Mesodermal cell (in vitro differentiated cells): ENCODE measurements around the gene SALL2. TPM values are rescaled to one million over a fixed set of nuclear protein-coding genes. Genes with fewer than 3 reads are reported as not detected.
"Not testable (repeated sequence)": the region's sequence is repeated elsewhere in the genome, so short reads cannot be mapped to it uniquely, and the experiment has no call there.

Experiments
- H3K27ac ChIP-seq: 2 replicates; pipeline ENCODE4 v1.7.0; 2013; ENCODE audit warnings: mild to moderate bottlenecking, low read depth, low read length, moderate library complexity; ENCODE audit not compliant: severe bottlenecking
- H3K36me3 ChIP-seq: 2 replicates; pipeline ENCODE4 v1.7.1; 2013; ENCODE audit warnings: mild to moderate bottlenecking, low read length, moderate library complexity; ENCODE audit not compliant: control insufficient read depth, insufficient read depth
- H3K4me1 ChIP-seq: one replicate; pipeline ENCODE4 v1.7.1; 2013; ENCODE audit warnings: mild to moderate bottlenecking, low read length; ENCODE audit not compliant: insufficient read depth, control insufficient read depth, poor library complexity, severe bottlenecking
- H3K4me3 ChIP-seq: 2 replicates; pipeline ENCODE4 v1.7.0; 2013; ENCODE audit warnings: low read length, control low read depth, mild to moderate bottlenecking; ENCODE audit not compliant: insufficient read depth, poor library complexity, severe bottlenecking; ENCODE audit errors: extremely low read depth
- H3K9me3 ChIP-seq: 2 replicates; pipeline ENCODE4 v1.7.1; 2013; ENCODE audit warnings: mild to moderate bottlenecking, low read length, moderate library complexity; ENCODE audit not compliant: control insufficient read depth
- WGBS, 2 experiments: methylation state at CpG; one replicate each; pipeline ENCODE4 v1.1.5; 2013; ENCODE audit warnings: missing lambda C conversion rate in 2 of 2; ENCODE audit not compliant: insufficient coverage in 2 of 2; 5-methylcytosine and 5-hydroxymethylcytosine counted together
- polyA plus RNA-seq, 2 experiments: library from polyadenylated mRNA; stranded (reverse); fragments of 50-300 nt; gene quantifications; one replicate each; pipeline ENCODE4 v1.2.3, GENCODE V29; 2013

The SALL2 gene
- 57.8 TPM for polyA plus RNA-seq (2013, experiment 1 of 2)
- polyA plus RNA-seq (2013, experiment 2 of 2), result 52.8 TPM

DNA sequence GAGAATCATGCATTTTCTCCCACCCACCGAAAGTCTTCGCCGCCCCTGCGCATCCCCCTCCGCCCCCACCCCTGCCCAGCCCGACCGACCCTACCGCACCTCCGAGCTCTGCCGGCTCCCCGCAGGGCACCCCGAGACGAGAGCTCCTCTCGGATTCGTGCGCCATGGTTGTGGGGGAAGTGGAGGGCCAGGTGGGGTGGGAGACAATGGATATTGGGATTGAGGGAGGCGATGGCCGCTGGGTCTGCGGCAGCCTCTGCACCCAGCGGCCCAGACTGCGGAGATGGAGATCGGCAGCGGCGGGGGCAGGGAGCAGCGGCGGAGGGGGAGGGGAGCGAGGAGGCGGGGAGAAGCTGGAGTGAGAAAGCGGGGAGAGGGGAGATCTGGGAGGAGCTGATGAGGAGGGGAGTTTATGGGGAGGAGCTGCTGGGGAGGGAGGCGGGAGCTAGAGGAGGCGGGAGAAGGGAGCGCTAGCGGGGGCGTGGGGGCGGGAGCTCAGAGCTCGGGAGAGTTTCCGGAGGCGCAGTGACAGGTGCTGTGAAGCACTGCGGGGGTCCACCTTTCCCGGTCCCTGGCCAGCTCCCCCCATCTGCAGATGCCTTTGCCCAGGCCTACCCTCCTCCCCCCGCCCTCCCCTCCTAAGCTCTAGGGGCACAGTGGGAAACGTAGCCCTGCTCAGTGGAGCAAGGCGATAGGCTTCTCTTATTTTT is at the start of gene SALL2:
Gene SALL2, minus strand, starts transcription at position 385 of the 710 bp plus-strand sequence. Its CDS starts 219 bp downstream, at position 166.
- H3K36me3 ChIP-seq, result peaks cover 32% of the 10 kb centered on the region
- WGBS, 2 experiments, result 0 to 2% methylated on average over 18 to 22 of the region's 43 CpGs
- peak within 1 kb of the TSS; percentile 71 for H3K4me3 ChIP-seq
- peaks cover 16% of the 10 kb centered on the region for H3K4me1 ChIP-seq
- H3K27ac ChIP-seq, result peak within 1 kb of the TSS; percentile 77
- H3K9me3 ChIP-seq, result no peaks in the 10 kb centered on the region

DNA sequence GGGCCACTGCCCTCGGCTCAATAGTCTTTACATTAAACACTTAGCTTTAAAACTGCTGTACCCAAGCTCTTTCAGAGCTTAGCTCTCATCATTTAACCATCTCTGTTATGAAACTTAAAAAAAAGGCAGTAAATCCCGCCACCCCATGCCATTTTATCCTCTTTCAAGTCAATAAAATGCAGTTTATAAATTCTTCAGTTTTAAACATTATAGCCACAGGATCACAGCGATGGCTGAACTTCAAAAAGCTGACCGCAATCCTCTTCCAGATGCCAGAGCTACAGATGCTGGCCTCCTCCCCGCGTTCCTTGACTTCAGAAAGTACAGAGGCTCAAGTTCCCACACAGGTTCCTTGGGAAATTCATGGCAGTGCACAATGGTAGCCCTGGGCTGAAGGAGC is 49.5 kb upstream of the SALL2 start:
- no peaks in the 10 kb centered on the region for H3K4me1 ChIP-seq
- no peak overlapping the region for H3K4me3 ChIP-seq
- no peaks in the 10 kb centered on the region for H3K9me3 ChIP-seq
- no peak overlapping the region for H3K27ac ChIP-seq
- WGBS, 2 experiments, result 89 to 92% methylated on average over 6 of the region's 6 CpGs
- no peaks in the 10 kb centered on the region for H3K36me3 ChIP-seq

DNA sequence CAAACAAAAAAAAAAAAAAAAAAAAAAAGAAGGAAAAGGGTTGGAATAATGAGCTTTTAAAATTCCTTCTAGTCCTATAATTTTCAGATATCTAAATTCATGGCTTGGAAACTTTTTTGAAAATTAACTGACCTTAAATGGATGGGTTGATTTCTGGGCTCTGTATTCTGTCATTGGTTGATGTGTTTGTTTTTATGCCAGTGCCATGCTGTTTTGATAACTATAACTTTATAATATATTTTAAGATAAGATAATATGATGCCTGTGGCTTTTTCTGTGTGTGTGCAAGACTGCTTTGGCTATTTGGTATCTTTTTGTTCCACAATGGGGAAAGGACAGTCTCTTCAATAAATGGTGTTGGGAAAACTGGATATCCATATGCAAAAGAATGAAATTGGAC is 46.5 kb upstream of the SALL2 start:
- H3K4me3 ChIP-seq, result no peak overlapping the region
- H3K9me3 ChIP-seq, result no peaks in the 10 kb centered on the region
- no peaks in the 10 kb centered on the region for H3K4me1 ChIP-seq
- no peak overlapping the region for H3K27ac ChIP-seq
- no peaks in the 10 kb centered on the region for H3K36me3 ChIP-seq

DNA sequence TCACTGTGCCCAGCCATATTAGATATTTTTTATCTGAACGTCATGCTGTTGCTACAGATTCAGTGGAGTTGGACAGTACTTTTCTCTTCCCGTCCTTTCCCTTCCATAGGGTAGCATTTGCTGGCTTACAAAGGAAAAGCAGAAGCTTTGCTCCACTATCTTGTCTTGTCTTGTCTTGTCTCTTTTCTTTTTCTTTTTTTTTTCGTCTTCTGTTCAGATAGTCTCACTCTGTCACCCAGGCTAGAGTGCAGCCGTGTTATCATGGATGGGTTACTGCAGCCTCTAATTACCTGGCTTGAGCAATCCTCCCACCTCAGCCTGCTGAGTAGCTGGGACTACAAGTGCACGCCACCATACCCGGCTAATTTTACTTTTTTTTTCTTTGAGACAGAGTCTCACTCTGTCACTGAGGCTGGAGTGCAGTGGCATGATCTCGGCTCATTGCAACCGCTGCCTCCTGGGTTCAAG is 32.6 kb upstream of the SALL2 start:
- Histone ChIP-seq H3K27ac (no peak overlapping the region), H3K9me3 (no peaks in the 10 kb centered on the region), H3K4me3 (no peak overlapping the region), H3K4me1 (no peaks in the 10 kb centered on the region), H3K36me3 (no peaks in the 10 kb centered on the region)
- WGBS, 2 experiments, result 92 to 96% methylated on average over 8 of the region's 8 CpGs

DNA sequence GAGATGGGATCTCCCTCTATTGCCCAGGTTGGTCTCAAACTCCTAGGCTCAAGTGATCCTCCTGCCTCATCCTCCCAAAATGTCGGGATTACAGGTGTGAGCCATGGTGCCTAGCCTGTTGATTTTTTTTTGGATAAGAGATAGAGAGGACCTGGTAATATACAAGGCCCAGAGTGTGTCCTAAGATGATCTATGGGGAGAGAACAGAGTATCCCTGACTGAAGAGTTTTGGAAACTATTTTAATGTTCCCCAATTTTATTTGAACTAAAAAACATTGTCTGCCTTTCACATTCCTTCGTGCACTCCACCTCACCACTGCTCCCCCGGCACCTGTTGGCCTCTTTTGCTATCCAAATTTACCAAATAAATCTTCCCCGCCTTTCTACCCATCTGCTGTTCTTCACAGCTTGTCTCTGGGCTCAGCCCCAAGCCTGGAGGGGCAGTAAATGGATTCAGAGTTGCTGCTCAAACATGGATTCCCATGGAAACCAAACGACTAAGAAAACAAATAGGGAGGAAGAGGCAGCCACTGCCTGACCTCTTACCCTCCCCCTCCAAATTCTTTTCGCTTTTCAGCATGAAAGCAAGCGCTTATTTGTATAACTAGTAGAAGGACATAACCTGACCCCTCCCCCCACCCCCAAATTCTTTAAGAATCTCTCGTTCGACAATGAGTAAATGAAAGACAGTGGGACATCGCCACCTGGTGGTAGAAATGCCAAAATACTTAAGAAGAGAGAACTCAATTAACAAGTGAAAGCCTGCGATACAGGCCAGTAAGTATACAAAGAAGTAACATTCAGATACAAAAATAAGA is 31.1 kb upstream of the SALL2 start:
- Histone ChIP-seq H3K36me3 (no peaks in the 10 kb centered on the region), H3K4me3 (peak overlapping the region; percentile 25)
- WGBS, 2 experiments, result 0 to 2% methylated on average over 1 to 3 of the region's 11 CpGs

DNA sequence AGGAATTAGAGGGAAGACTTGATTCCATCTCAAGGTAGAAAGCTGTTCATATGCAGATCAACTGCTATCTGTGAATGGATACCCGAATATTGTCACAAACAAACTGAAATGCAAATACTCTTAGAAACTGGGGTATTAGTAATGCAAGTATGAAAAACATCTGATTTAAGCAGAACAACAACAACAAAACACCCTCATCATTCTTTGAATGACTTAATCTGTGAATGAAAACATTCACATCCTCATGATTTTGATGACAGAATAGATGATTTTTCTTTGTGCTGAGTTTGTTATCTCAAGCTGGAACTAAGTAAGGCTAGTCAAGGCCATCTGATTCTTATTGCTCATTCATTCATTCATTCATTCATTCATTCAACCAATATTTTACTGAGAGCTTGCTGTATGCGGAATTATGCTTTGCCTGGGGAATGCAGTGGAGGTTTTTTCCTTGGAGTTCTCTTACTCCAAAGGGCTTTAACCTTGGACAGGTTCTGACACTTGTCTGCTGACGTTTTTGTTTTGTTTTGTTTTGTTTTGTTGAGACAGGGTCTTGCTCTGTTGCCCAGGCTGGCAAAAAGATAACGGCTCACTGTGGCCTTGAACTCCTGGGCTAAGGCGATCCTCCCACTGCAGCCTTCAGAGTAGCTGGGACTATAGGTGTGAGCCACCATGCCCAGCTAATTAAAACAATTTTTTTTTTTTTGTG is 30.4 kb upstream of the SALL2 start:
- peak overlapping the region; percentile 92 for H3K27ac ChIP-seq
- H3K4me1 ChIP-seq, result no peaks in the 10 kb centered on the region
- no peak overlapping the region for H3K4me3 ChIP-seq
- 65 to 67% methylated on average over 2 to 3 of the region's 5 CpGs for WGBS, 2 experiments
- H3K36me3 ChIP-seq, result no peaks in the 10 kb centered on the region
- H3K9me3 ChIP-seq, result no peaks in the 10 kb centered on the region

More for the DNA sequence above, 31.1 kb upstream of the SALL2 start:
- Histone ChIP-seq H3K27ac (peak overlapping the region; percentile 92), H3K4me1 (no peaks in the 10 kb centered on the region), H3K9me3 (no peaks in the 10 kb centered on the region)

DNA sequence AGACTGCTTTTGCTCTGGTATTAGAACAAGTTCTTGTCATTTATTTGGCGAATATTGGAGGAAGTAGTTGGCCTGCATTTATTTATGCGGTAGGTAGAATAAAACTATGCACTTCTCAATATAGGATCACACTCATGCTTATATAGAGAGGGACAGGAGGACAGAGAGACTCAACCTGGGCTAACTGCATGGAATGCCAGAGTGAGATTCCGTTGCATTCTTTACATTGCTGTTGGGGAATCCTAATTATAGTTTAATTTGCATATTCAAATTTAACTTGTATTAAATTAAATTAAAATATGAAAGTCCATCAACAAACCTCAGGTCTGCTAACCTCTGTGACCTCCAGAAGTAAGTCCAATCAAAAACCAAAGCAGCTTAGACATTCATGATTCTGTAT is 27.1 kb upstream of the SALL2 start:
- WGBS, 2 experiments, result no CpG with 5 or more reads among the region's 3 CpGs
- H3K27ac ChIP-seq, result no peak overlapping the region
- H3K4me3 ChIP-seq, result no peak overlapping the region
- H3K9me3 ChIP-seq, result no peaks in the 10 kb centered on the region
- no peaks in the 10 kb centered on the region for H3K36me3 ChIP-seq
- H3K4me1 ChIP-seq, result no peaks in the 10 kb centered on the region

DNA sequence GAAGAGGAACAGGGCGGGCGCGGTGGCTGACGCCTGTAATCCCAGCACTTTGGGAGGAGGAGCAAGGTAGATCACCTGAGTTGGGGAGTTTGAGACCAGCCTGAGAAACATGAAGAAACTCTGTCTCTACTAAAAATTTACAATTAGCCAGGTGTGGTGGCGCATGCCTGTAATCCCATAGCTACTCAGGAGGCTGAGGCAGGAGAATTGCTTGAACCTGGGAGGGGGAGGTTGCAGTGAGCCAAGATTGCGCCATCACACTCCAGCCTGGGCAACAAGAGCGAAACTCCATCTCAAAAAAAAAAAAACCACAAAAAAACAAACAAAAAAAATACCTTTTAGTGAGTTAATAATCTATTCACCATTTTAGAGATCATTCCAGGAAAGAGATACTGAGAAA is 18.4 kb upstream of the SALL2 start:
- not testable (repeated sequence) for H3K4me1 ChIP-seq, H3K27ac ChIP-seq, H3K9me3 ChIP-seq, H3K4me3 ChIP-seq, H3K36me3 ChIP-seq
- WGBS, 2 experiments, result 89 to 100% methylated on average over 3 to 4 of the region's 7 CpGs

DNA sequence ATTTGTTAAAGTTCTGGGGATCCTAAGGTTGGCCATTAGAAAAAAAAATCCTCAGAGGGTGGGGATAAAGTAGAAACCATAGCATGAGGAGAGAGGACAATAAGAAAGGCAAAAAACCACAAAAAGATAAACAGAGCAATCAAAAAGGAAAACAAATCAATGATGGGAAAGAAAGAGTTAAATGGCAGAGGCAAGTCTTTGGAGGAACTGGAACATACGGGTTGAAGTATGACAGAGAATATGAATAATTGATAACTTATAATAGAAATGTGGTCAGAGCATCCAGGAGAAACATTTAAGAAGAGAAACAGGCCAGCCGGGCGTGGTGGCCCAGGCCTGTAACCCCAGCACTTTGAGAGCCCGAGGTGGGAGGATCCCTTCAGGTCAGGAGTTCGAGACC is 17.8 kb upstream of the SALL2 start:
- no peaks in the 10 kb centered on the region for H3K9me3 ChIP-seq
- no peak overlapping the region for H3K4me3 ChIP-seq
- no peaks in the 10 kb centered on the region for H3K36me3 ChIP-seq
- H3K4me1 ChIP-seq, result no peaks in the 10 kb centered on the region
- H3K27ac ChIP-seq, result no peak overlapping the region
- 69 to 86% methylated on average over 4 of the region's 5 CpGs for WGBS, 2 experiments

DNA sequence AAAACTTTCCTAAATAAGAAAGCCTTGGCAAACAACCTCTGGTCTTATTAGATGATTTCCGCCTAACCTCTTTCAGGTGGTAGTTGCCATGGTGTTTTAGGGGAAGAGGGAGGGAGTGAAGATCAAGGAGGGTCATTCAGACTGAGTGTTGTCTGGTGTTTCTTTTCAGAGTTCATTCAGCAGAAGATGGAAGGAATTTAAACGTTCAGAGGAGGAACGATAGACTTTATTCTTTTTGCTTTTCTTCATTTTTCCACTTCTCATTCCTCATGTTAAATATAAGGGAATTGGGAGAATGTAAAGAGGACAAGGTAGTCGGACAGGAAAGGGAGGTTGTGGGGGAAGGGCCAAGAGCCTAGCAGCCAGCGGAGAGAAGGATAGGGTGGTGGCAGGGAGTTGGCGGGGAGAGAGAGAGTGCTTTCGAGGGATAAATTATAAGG is 17.4 kb upstream of the SALL2 start:
- H3K36me3 ChIP-seq, result no peaks in the 10 kb centered on the region
- H3K9me3 ChIP-seq, result no peaks in the 10 kb centered on the region
- no peak overlapping the region for H3K4me3 ChIP-seq
- WGBS, 2 experiments, result 20 to 40% methylated on average over 4 of the region's 7 CpGs
- H3K27ac ChIP-seq, result no peak overlapping the region
- no peaks in the 10 kb centered on the region for H3K4me1 ChIP-seq
